Measurements from ENCODE around the gene ATP2A3. TPM values are rescaled to one million over a fixed set of nuclear protein-coding genes. Genes with fewer than 3 reads are reported as not detected.

The ATP2A3 gene
- 1 to 10 TPM; 1.5 to 4.3 (median 2.3) TPM for total RNA-seq
- long read RNA-seq, partial matches to known transcripts = 0 of 1 reads
- long read RNA-seq, other reads (novel, unspliced or antisense) = 1 of 1 reads

DNA sequence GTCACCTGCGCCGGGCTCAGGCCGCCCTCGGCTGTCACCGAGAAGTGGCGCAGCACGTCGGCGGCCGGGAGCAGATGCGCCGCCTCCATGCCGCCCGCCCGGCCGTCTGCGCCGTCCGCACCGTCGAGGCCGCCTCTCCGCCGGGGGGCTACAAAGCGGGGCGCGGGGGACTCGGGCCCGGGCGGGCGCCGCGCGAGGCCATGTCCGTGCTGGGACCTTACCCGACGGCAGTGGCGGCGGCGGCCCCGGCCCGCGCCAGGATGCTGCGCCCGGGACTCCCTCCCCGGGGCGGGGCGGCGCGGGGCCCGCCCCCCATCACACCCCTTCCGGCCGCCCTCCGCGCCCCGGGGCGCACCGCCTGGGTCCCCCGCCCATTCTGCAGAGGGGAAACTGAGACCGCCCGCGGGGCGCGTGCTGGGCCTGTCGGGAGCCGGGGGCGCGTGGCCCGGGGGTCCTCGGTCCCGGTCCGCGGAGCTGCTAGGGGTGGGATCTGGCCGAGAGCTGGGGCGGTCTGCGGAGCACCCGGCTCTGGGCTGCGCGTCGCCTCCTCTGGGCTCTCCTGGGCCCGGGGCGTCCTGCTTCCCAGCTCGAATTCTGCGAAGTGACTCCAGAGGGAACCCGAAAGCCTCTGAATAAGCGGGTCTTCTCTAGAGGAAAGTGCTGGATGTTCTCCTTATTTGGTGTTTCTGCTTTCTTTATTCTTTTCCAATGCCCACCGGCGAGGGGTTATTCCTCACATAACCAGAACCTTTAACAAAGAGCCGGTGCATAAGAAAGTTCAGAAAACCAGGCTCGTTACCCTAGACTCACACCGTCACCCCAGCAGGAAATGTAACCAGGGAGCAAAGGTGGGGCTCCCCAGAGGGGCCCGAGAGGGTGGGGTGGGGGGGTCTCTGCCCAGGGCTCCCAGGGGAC lies at the start of gene ATP2A3:
Gene ATP2A3, minus strand, starts transcription at position 235 of the 915 bp plus-strand sequence. Its CDS starts 146 bp downstream, at position 89.
- peak; percentile 24 to 43 (median 34) for ATAC-seq
- Histone ChIP-seq H3K27ac (peak within 1 kb of the TSS; percentile 10 to 69 (median 51)), H3K27me3 (no peaks in the 10 kb centered on the region), H3K36me3 (no peaks in the 10 kb centered on the region), H3K4me3 (peak within 1 kb of the TSS; percentile 29 to 44 (median 29)), H3K9me3 (no peaks in the 10 kb centered on the region), H3K4me1 (peaks cover 0 to 19% (median 4%) of the 10 kb centered on the region in 4 donors)
- WGBS (ENCODE audit: insufficient coverage, low coverage, low lambda C conversion rate, missing lambda C conversion rate) = 5% methylated on average over 6 of the region's 92 CpGs
- TF ChIP-seq, protein P1, sequence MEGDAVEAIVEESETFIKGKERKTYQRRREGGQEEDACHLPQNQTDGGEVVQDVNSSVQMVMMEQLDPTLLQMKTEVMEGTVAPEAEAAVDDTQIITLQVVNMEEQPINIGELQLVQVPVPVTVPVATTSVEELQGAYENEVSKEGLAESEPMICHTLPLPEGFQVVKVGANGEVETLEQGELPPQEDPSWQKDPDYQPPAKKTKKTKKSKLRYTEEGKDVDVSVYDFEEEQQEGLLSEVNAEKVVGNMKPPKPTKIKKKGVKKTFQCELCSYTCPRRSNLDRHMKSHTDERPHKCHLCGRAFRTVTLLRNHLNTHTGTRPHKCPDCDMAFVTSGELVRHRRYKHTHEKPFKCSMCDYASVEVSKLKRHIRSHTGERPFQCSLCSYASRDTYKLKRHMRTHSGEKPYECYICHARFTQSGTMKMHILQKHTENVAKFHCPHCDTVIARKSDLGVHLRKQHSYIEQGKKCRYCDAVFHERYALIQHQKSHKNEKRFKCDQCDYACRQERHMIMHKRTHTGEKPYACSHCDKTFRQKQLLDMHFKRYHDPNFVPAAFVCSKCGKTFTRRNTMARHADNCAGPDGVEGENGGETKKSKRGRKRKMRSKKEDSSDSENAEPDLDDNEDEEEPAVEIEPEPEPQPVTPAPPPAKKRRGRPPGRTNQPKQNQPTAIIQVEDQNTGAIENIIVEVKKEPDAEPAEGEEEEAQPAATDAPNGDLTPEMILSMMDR (IDR thresholded peaks at IDR 0.05) = no peak
- TF ChIP-seq POLR2A (IDR thresholded peaks at IDR 0.05) = peak; percentile 25
- intact Hi-C loops (cut with DNase I) = no loop called here
- peak in 2 of 3 donors; percentile 52 to 65 for DNase-seq

DNA sequence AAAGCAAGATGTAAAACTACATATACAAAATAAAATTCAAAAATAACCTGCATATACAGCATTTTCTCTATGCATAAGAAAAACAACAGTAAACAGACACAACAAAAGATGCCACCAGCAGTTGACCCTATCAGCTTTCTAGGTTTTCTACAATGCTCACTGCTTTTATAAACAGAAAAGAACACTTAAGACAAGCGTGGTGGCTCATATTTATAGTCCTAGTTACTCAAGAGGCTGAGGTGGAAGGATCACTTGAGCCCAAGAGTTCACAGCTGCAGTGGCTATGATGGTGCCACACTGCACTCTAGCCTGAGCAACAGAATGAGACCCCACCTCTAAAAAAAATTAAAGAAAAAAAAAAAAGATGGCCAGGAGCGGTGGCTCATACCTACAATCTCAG lies 46.5 kb upstream of the ATP2A3 start:
- DNase-seq (no peak), ATAC-seq (no peak)
- no peaks in the 10 kb centered on the region for H3K9me3 ChIP-seq
- peaks cover 0 to 79% (median 51%) of the 10 kb centered on the region in 4 donors for H3K36me3 ChIP-seq
- 60% methylated on average over 2 of the region's 2 CpGs for WGBS (ENCODE audit: insufficient coverage, low coverage, low lambda C conversion rate, missing lambda C conversion rate)
- no peaks in the 10 kb centered on the region for H3K27me3 ChIP-seq
- H3K27ac ChIP-seq = no peak overlapping the region
- intact Hi-C loops (cut with DNase I) = no loop called here
- H3K4me1 ChIP-seq = no peaks in the 10 kb centered on the region
- TF ChIP-seq POLR2A (IDR thresholded peaks at IDR 0.05) = no peak
- TF ChIP-seq, protein P1 (IDR thresholded peaks at IDR 0.05) = no peak
- no peak overlapping the region for H3K4me3 ChIP-seq

DNA sequence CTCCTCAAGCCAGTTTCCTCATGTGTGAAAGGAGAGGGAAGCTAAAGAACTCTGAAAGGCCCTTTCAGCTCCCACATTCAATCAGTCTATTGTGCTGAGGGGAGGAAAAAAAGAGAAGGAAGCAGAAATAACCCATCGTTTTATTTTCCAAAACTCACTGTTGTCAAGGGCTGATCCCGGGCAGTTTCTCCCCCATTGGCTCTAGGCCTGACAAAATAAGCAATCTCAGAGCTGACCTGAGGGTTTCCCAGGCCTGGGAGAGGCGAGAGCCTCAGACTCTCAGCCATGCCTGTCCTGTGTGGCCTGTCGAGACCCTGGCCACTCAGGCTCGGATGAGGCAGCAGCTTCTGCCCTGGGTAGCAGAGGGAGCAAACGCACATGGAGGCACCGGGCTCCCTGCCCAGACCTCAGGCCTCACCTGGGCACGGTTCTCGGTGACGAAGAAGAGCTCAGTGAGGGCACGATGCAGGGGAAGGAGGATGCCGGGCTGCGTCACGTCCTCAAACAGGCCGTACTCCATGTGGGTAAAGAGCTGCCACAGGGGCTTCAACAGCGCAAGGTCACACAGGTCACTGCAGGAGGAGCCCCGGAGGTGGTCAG lies 45.0 kb upstream of the ATP2A3 start:
- no peak for DNase-seq
- H3K27me3 ChIP-seq = no peaks in the 10 kb centered on the region
- WGBS (ENCODE audit: insufficient coverage, low coverage, low lambda C conversion rate, missing lambda C conversion rate) = 82% methylated on average over 9 of the region's 17 CpGs
- H3K36me3 ChIP-seq = peaks cover 0 to 68% (median 42%) of the 10 kb centered on the region in 4 donors
- ATAC-seq = no peak
- no peak overlapping the region for H3K4me3 ChIP-seq
- peak overlapping the region in 1 of 3 donors; percentile 16 for H3K27ac ChIP-seq
- TF ChIP-seq, protein P1 (IDR thresholded peaks at IDR 0.05) = no peak
- no peak for TF ChIP-seq POLR2A (IDR thresholded peaks at IDR 0.05)
- no peaks in the 10 kb centered on the region for H3K9me3 ChIP-seq
- peaks cover 0 to 6% (median 3%) of the 10 kb centered on the region in 4 donors for H3K4me1 ChIP-seq
- intact Hi-C loops (cut with DNase I) = loop anchor here in 1 of 2 donors (10.0 kb wide), 1 partner anchor 74 kb away; no protein-coding TSS in a partner anchor

DNA sequence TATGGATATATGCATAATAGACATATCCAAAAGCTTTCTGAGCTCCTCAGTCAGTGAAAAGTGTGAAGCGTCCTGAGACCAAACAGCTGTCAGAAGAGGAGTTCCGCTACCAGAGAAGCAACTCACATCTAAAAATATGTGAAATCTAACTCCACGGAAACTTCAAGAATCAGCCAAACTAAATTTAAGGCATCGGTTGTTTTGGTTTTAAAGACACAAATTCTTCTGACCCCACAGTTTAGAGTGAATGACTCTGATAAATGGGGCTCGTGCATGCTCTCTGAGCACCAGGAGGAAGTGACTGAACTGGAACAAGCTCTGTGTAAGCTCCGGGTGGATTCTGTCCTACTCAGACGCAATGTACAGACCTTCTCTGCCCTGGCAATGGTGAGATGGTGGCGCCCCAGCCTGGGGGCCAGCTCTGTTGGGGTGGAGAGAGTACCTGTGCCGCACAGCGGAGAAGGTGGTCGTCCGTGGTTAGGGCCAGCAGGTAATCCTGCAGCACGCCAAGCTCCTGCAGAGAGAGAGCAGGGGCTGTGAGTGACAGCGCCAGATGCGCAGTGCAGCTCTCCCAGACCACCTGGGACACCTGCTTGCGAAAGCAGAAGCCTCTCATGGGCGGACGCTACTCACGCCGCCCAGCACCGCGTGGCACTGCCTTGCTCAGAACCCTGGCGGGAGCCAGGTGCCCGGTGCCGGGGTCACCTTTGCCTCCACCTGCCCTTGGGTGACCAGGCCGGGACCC lies 44.4 kb upstream of the ATP2A3 start:
- Histone ChIP-seq H3K27me3 (no peaks in the 10 kb centered on the region), H3K27ac (no peak overlapping the region), H3K36me3 (peaks cover 0 to 61% (median 35%) of the 10 kb centered on the region in 4 donors), H3K4me1 (peaks cover 0 to 13% (median 6%) of the 10 kb centered on the region in 4 donors), H3K9me3 (no peaks in the 10 kb centered on the region), H3K4me3 (no peak overlapping the region)
- ATAC-seq (no peak), DNase-seq (no peak)
- TF ChIP-seq, protein P1 (IDR thresholded peaks at IDR 0.05) = no peak
- no peak for TF ChIP-seq POLR2A (IDR thresholded peaks at IDR 0.05)
- WGBS (ENCODE audit: insufficient coverage, low coverage, low lambda C conversion rate, missing lambda C conversion rate) = 88% methylated on average over 5 of the region's 26 CpGs
- intact Hi-C loops (cut with DNase I) = loop anchor here in 1 of 2 donors (10.0 kb wide), 1 partner anchor 74 kb away; no protein-coding TSS in a partner anchor
